ENCODE results near the gene PCK2. TPM values are rescaled to one million over a fixed set of nuclear protein-coding genes. Genes with fewer than 3 reads are reported as not detected.

PCK2 gene
- total and polyA plus RNA-seq, 2 of the 13 experiments (the other 11 are each of a cell fraction or from before 2014, with no cell fraction given): 129 to 272 TPM

GRCh38 chr14:24095271-24096068, 1.4 kb downstream of the PCK2 start (continued):
- TF ChIP-seq MZF1 (CRISPR knock-in tag; IDR thresholded peaks at IDR 0.05; ENCODE audit: borderline replicate concordance): peak; percentile 82; the same call in 1 of the 2 replicates
- TF ChIP-seq ZFP62 (CRISPR knock-in tag; IDR thresholded peaks at IDR 0.05): no peak
- no peak for TF ChIP-seq ZNF564 (CRISPR knock-in tag; IDR thresholded peaks at IDR 0.05)
- peak; percentile 99; the same call in 1 of the 2 replicates for TF ChIP-seq ZNF747 (CRISPR knock-in tag; IDR thresholded peaks at IDR 0.05; ENCODE audit: borderline replicate concordance)
- TF ChIP-seq RCOR2 (CRISPR knock-in tag; IDR thresholded peaks at IDR 0.05): peak; percentile 15; the same call in 1 of the 2 replicates
- TF ChIP-seq ZNF574 (CRISPR knock-in tag; IDR thresholded peaks at IDR 0.05): peak; percentile 94
- TF ChIP-seq THAP8 (CRISPR knock-in tag; IDR thresholded peaks at IDR 0.05; ENCODE audit: borderline replicate concordance): no peak
- TF ChIP-seq ZBTB4 (CRISPR knock-in tag; IDR thresholded peaks at IDR 0.05; ENCODE audit: borderline replicate concordance): peak; percentile 90; the same call in 1 of the 2 replicates
- TF ChIP-seq RFX5 (IDR thresholded peaks at IDR 0.05; ENCODE audit: low read depth, low read length): no peak
- TF ChIP-seq ZNF619 (CRISPR knock-in tag; IDR thresholded peaks at IDR 0.05): peak; percentile 99
- TF ChIP-seq BRD4 (CRISPR knock-in tag; IDR thresholded peaks at IDR 0.05): peak; percentile 99
- peak; percentile 97 for TF ChIP-seq NCOR1 (IDR thresholded peaks at IDR 0.05; ENCODE audit: borderline replicate concordance, low read length)
- TF ChIP-seq THAP11 (CRISPR knock-in tag; IDR thresholded peaks at IDR 0.05): peak; percentile 92
- TF ChIP-seq SRSF9 (IDR thresholded peaks at IDR 0.05; ENCODE audit: borderline replicate concordance, insufficient read depth, low read depth, low read length, poor library complexity, severe bottlenecking): no peak
- peak; percentile 99 for TF ChIP-seq TFE3 (CRISPR knock-in tag; IDR thresholded peaks at IDR 0.05)
- TF ChIP-seq RFX1 (IDR thresholded peaks at IDR 0.05): no peak
- TF ChIP-seq ZNF10 (CRISPR knock-in tag; IDR thresholded peaks at IDR 0.05; ENCODE audit: borderline replicate concordance, low read depth): peak; percentile 51; the same call in 1 of the 2 replicates
- TF ChIP-seq BRF2 (CRISPR knock-in tag; IDR thresholded peaks at IDR 0.05): peak; percentile 75; the same call in 1 of the 2 replicates
